ENCODE measurements around the gene RPRML. TPM values are rescaled to one million over a fixed set of nuclear protein-coding genes. Genes with fewer than 3 reads are reported as not detected.
"Not testable (repeated sequence)": the region's sequence is repeated elsewhere in the genome, so short reads cannot be mapped to it uniquely, and the experiment has no call there.

The RPRML gene
- total RNA-seq, 1 experiment from 2014 or later = 0.54 TPM

- H3K4me3 ChIP-seq (ENCODE audit: low read depth in 2 of 2, low read length in 2 of 2); in situ Hi-C loops (cut with HindIII; ENCODE audit: low pct_unique_long_range_greater_than_20kb, low sequenced_read_pairs); H3K27me3 ChIP-seq (ENCODE audit: control insufficient read depth, insufficient read depth, low read length); H3K36me3 ChIP-seq (ENCODE audit: control insufficient read depth, insufficient read depth, low read length); BruUV-seq (replicated peaks); H3K9me3 ChIP-seq (ENCODE audit: control insufficient read depth, insufficient read depth, low read depth, low read length); H3K27ac ChIP-seq (ENCODE audit: low read length); CTCF ChIA-PET; ATAC-seq; H3K4me1 ChIP-seq (ENCODE audit: control insufficient read depth, insufficient read depth, low read length); intact Hi-C loops (cut with micrococcal nuclease; ENCODE audit: unreplicated experiment); DNase-seq (ENCODE audit: low read depth, low spot score); POLR2A ChIA-PET: not testable (repeated sequence)
These were observed 24.8 kb upstream of the RPRML start for GRCh38 chr17:47003864-47004263.

GRCh38 chr17:46995841-46996571 is 17.0 kb upstream of the RPRML start:
- intact Hi-C loops (cut with micrococcal nuclease; ENCODE audit: unreplicated experiment) = no loop called here
- no peak for TF ChIP-seq CTCF (IDR thresholded peaks at IDR 0.05)
- TF ChIP-seq REST (IDR thresholded peaks at IDR 0.05; ENCODE audit: insufficient read depth in 1 of 2, low read depth in 2 of 2, low read length in 1 of 2) = no peak
- TF ChIP-seq POLR2AphosphoS5 (IDR thresholded peaks at IDR 0.05; ENCODE audit: low read depth, low read length) = no peak
- no peak for TF ChIP-seq TCF7L2 (IDR thresholded peaks at IDR 0.05; ENCODE audit: low read depth, low read length)
- no peak for TF ChIP-seq SIN3A (IDR thresholded peaks at IDR 0.05; ENCODE audit: borderline replicate concordance, insufficient read depth, low read depth, low read length)
- ATAC-seq = no peak
- no peaks in the 10 kb centered on the region for H3K36me3 ChIP-seq (ENCODE audit: control insufficient read depth, insufficient read depth, low read length)
- no peak for DNase-seq (ENCODE audit: low read depth, low spot score)
- in situ Hi-C loops (cut with HindIII; ENCODE audit: low pct_unique_long_range_greater_than_20kb, low sequenced_read_pairs) = no loop called here
- H3K4me3 ChIP-seq (ENCODE audit: low read depth in 2 of 2, low read length in 2 of 2) = no peak overlapping the region
- no peak overlapping the region for H3K27ac ChIP-seq (ENCODE audit: low read length)
- no peaks in the 10 kb centered on the region for H3K27me3 ChIP-seq (ENCODE audit: control insufficient read depth, insufficient read depth, low read length)
- ChIA-PET POLR2A (no interaction called here), CTCF (no interaction called here)
- H3K9me3 ChIP-seq (ENCODE audit: control insufficient read depth, insufficient read depth, low read depth, low read length) = no peaks in the 10 kb centered on the region
- no peaks in the 10 kb centered on the region for H3K4me1 ChIP-seq (ENCODE audit: control insufficient read depth, insufficient read depth, low read length)
- BruUV-seq (replicated peaks) = no TSS peak

GRCh38 chr17:46994993-46995392 is 15.9 kb upstream of the RPRML start:
- no TSS peak for BruUV-seq (replicated peaks)
- POLR2A ChIA-PET = interaction anchor here (0.7 kb wide), 1 partner anchor 37 kb away, joined by 4 read pairs; no protein-coding TSS in a partner anchor
- DNase-seq (ENCODE audit: low read depth, low spot score) (no peak), ATAC-seq (no peak)
- Histone ChIP-seq H3K27ac (ENCODE audit: low read length) (no peak overlapping the region), H3K9me3 (ENCODE audit: control insufficient read depth, insufficient read depth, low read depth, low read length) (no peaks in the 10 kb centered on the region), H3K4me1 (ENCODE audit: control insufficient read depth, insufficient read depth, low read length) (no peaks in the 10 kb centered on the region), H3K4me3 (ENCODE audit: low read depth in 2 of 2, low read length in 2 of 2) (no peak overlapping the region), H3K36me3 (ENCODE audit: control insufficient read depth, insufficient read depth, low read length) (no peaks in the 10 kb centered on the region), H3K27me3 (ENCODE audit: control insufficient read depth, insufficient read depth, low read length) (no peaks in the 10 kb centered on the region)
- intact Hi-C loops (cut with micrococcal nuclease; ENCODE audit: unreplicated experiment) = no loop called here
- TF ChIP-seq CTCF (IDR thresholded peaks at IDR 0.05) (no peak), POLR2AphosphoS5 (IDR thresholded peaks at IDR 0.05; ENCODE audit: low read depth, low read length) (no peak), SIN3A (IDR thresholded peaks at IDR 0.05; ENCODE audit: borderline replicate concordance, insufficient read depth, low read depth, low read length) (no peak), REST (IDR thresholded peaks at IDR 0.05; ENCODE audit: insufficient read depth in 1 of 2, low read depth in 2 of 2, low read length in 1 of 2) (no peak), TCF7L2 (IDR thresholded peaks at IDR 0.05; ENCODE audit: low read depth, low read length) (no peak)
- CTCF ChIA-PET = no interaction called here
- in situ Hi-C loops (cut with HindIII; ENCODE audit: low pct_unique_long_range_greater_than_20kb, low sequenced_read_pairs) = no loop called here

All from Panc1 (cell line).